Bronchial epithelial cell (primary cell): ENCODE measurements around the gene AP5Z1. TPM values are rescaled to one million over a fixed set of nuclear protein-coding genes. Genes with fewer than 3 reads are reported as not detected.

ENCODE experiments used
- DNase-seq: peaks from one replicate; pipeline ENCODE4 v3.0.0-alpha.2; 2010; ENCODE audit warnings: low read depth
- FAIRE-seq: peaks from 2 replicates; lab custom pipeline; 2011; peaks lifted over from hg19 to GRCh38; lab: Jason Lieb, UNC
- H3K27me3 ChIP-seq: 2 replicates; pipeline ENCODE4 v1.5.1; 2011; ENCODE audit warnings: low read length; ENCODE audit not compliant: control insufficient read depth, insufficient read depth
- H3K36me3 ChIP-seq: 2 replicates; pipeline ENCODE4 v1.5.1; 2011; ENCODE audit warnings: low read length; ENCODE audit not compliant: control insufficient read depth, insufficient read depth
- H3K4me3 ChIP-seq: 2 replicates; pipeline ENCODE4 v1.5.1; 2011; ENCODE audit warnings: mild to moderate bottlenecking, low read depth, low read length, control low read depth
- CTCF ChIP-seq: IDR thresholded peaks from 2 replicates; pipeline ENCODE4 v1.5.1; 2011; ENCODE audit warnings: mild to moderate bottlenecking, moderate library complexity, low read length, control low read depth, inconsistent platforms; ENCODE audit not compliant: insufficient read depth, severe bottlenecking
- total RNA-seq: library from RNA; depleted of rRNA; stranded (reverse); fragments of >200 nt; gene quantifications from 2 replicates; pipeline ENCODE4 v1.2.1, GENCODE V29; 2014

The AP5Z1 gene
- total RNA-seq, 1 donor from 2014 or later: 24.5 TPM

- H3K4me3 ChIP-seq: no peak overlapping the region
- no peaks in the 10 kb centered on the region for H3K36me3 ChIP-seq
- no peak for DNase-seq
- FAIRE-seq: peak; percentile 73
- no peaks in the 10 kb centered on the region for H3K27me3 ChIP-seq
- TF ChIP-seq CTCF: no peak
Measured at GRCh38 chr7:4837041-4837802, 61.8 kb downstream of the AP5Z1 start.

DNA sequence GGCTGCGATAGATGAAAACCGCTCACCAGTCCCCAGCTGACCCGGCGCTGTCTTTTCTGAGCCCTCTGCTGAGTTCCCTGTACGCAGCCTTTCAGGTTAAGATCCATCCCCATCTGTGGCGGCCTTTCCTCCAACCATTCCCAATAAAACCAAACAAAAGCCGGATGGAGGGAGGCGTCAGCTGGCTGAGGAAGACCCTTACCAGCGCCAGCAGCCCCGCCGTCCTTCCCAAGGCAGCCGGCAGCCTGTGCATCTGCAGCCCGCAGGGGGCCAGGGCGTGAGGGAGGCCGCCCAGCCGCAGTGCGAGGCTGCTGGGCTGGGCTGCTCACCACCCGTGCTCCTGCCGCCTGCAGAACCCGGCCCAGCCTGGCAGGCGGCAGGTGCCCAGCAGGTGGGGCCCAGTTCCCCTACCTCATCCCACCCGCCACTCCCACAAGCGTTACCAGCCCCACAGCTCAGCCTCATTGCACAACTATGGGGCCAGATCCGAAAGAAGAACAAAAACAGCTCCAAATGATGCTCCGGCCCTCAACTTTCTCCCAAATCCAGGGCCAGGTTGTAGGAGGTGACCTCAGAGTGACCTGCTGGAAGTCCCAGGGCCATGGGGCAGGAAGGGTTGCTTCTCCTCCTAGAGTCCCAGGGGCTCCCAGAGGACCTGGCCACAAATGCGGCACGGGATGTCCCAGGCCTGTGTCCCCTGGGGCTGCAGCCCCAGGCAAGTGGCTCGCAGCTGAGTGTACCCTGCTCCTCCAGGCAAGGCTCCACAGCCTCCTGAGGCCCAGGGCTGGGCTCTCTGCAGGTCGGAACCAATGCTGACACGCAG, 62.6 kb downstream of the AP5Z1 start:
- DNase-seq: no peak
- no peaks in the 10 kb centered on the region for H3K36me3 ChIP-seq
- TF ChIP-seq CTCF: no peak
- no peak overlapping the region for H3K4me3 ChIP-seq
- H3K27me3 ChIP-seq: no peaks in the 10 kb centered on the region
- no peak for FAIRE-seq

DNA sequence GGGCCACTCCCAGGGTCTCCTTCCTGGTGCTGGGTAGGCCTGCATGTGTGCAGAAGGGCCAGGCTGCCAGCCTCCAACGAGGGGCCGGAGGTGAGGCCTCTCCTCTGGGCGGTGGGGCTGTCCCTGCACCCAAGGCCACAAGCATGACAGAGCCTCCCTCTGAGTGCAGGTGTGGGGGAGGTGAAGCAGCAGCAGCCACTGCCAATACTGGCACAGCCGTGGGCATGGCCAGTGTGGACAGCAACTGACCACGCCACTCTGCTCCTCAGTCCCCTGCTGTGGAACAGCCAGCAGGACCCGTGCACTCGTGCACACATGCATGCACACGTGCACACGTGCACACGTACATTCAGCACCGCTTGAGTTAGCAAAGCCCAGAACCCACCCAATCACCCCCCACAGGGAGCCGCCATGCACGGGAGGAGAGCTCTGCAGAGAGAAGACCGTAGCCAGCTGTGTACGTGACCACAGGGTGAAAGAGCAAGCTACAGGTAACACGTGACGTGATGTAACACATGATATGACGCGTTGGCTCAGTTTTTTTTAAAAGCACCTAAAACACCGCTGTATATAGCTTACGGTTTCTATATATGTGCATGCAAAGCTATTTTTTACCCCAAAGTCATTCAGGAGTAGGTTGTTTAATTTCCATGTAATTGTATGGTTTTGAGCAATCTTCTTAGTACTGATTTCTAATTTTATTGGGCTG, 63.4 kb downstream of the AP5Z1 start:
- H3K4me3 ChIP-seq: no peak overlapping the region
- TF ChIP-seq CTCF: no peak
- FAIRE-seq (no peak), DNase-seq (no peak)
- H3K27me3 ChIP-seq: no peaks in the 10 kb centered on the region
- no peaks in the 10 kb centered on the region for H3K36me3 ChIP-seq

GRCh38 chr7:4840079-4840501, 64.7 kb downstream of the AP5Z1 start:
- DNase-seq (no peak), FAIRE-seq (no peak)
- Histone ChIP-seq H3K27me3 (no peaks in the 10 kb centered on the region), H3K4me3 (no peak overlapping the region), H3K36me3 (no peaks in the 10 kb centered on the region)
- TF ChIP-seq CTCF: no peak

Other genes with a start within 250 kb of the AP5Z1 start
- gene FOXK1, start 93.3 kb upstream of the AP5Z1 start, total RNA-seq: 13.7 and 17.6 TPM in 2 replicates
- gene PAPOLB, start 86.4 kb downstream of the AP5Z1 start, total RNA-seq: under 0.01 TPM in 1 of 2 replicates, not detected in the other
- under 0.01 TPM in 1 of 2 replicates, not detected in the other for gene RADIL, start 108.1 kb downstream of the AP5Z1 start, total RNA-seq
- not detected in 2 replicates for gene MMD2, start 183.6 kb downstream of the AP5Z1 start, total RNA-seq